ENCODE measurements around the gene TRIM31. TPM values are rescaled to one million over a fixed set of nuclear protein-coding genes. Genes with fewer than 3 reads are reported as not detected.

TRIM31 gene
- polyA plus RNA-seq, 1 donor from 2014 or later, result not detected

GRCh38 chr6:30151580-30151979, 38.7 kb upstream of the TRIM31 start:
- Histone ChIP-seq H2AFZ (ENCODE audit: low read depth, low read length) (no peak overlapping the region), H3K4me2 (ENCODE audit: low read length) (no peak overlapping the region), H3K27ac (ENCODE audit: low read length) (no peak overlapping the region), H3K9me2 (ENCODE audit: insufficient read depth, low read length) (no peaks in the 10 kb centered on the region), H3K79me2 (replicated peaks; ENCODE audit: insufficient read depth, low read length) (no peaks in the 10 kb centered on the region), H3K4me3 (ENCODE audit: low read length) (no peak overlapping the region), H3K9ac (ENCODE audit: low read length) (no peak overlapping the region), H3F3A (ENCODE audit: insufficient read depth, low read length, poor library complexity, severe bottlenecking) (no peaks in the 10 kb centered on the region), H3K36me3 (ENCODE audit: insufficient read depth, low read length) (no peaks in the 10 kb centered on the region), H3K9me3 (ENCODE audit: low read length) (no peaks in the 10 kb centered on the region), H3K27me3 (ENCODE audit: insufficient read depth, low read depth, low read length) (no peaks in the 10 kb centered on the region), H4K20me1 (ENCODE audit: insufficient read depth) (no peaks in the 10 kb centered on the region)
- no peak for TF ChIP-seq MXI1 (conservative IDR thresholded peaks at IDR 0.05; ENCODE audit: poor library complexity, severe bottlenecking)
- TF ChIP-seq REST (IDR thresholded peaks at IDR 0.05; ENCODE audit: borderline replicate concordance), result no peak
- TF ChIP-seq CTCF (IDR thresholded peaks at IDR 0.05; ENCODE audit: poor library complexity, severe bottlenecking), result no peak
- no peak for TF ChIP-seq EP300 (conservative IDR thresholded peaks at IDR 0.05; ENCODE audit: poor library complexity, severe bottlenecking)
- TF ChIP-seq SMC3 (conservative IDR thresholded peaks at IDR 0.05; ENCODE audit: poor library complexity), result no peak
- no peak for TF ChIP-seq RAD21 (conservative IDR thresholded peaks at IDR 0.05)
- TF ChIP-seq TAF1 (IDR thresholded peaks at IDR 0.05; ENCODE audit: low read depth), result no peak
- TF ChIP-seq EZH2 (IDR thresholded peaks at IDR 0.05; ENCODE audit: borderline replicate concordance, insufficient read depth, low read length, poor library complexity, severe bottlenecking), result no peak
- no peak for TF ChIP-seq POLR2AphosphoS5 (IDR thresholded peaks at IDR 0.05)

- no peak for TF ChIP-seq MXI1 (conservative IDR thresholded peaks at IDR 0.05; ENCODE audit: poor library complexity, severe bottlenecking)
- no peaks in the 10 kb centered on the region for H3K36me3 ChIP-seq (ENCODE audit: insufficient read depth, low read length)
- no peak overlapping the region for H3K4me2 ChIP-seq (ENCODE audit: low read length)
- H3K9me2 ChIP-seq (ENCODE audit: insufficient read depth, low read length), result no peaks in the 10 kb centered on the region
- no peak overlapping the region for H3K4me3 ChIP-seq (ENCODE audit: low read length)
- H3K79me2 ChIP-seq (replicated peaks; ENCODE audit: insufficient read depth, low read length), result no peaks in the 10 kb centered on the region
- H2AFZ ChIP-seq (ENCODE audit: low read depth, low read length), result no peak overlapping the region
- H3K27me3 ChIP-seq (ENCODE audit: insufficient read depth, low read depth, low read length), result no peaks in the 10 kb centered on the region
- H3K9ac ChIP-seq (ENCODE audit: low read length), result no peak overlapping the region
- H3K9me3 ChIP-seq (ENCODE audit: low read length), result no peaks in the 10 kb centered on the region
- no peak overlapping the region for H3K27ac ChIP-seq (ENCODE audit: low read length)
- H4K20me1 ChIP-seq (ENCODE audit: insufficient read depth), result no peaks in the 10 kb centered on the region
- no peaks in the 10 kb centered on the region for H3F3A ChIP-seq (ENCODE audit: insufficient read depth, low read length, poor library complexity, severe bottlenecking)
Measured at GRCh38 chr6:30150671-30151395, 37.9 kb upstream of the TRIM31 start.

Data from neural cell (in vitro differentiated cells).